IPS-NIHi11 (cell line): Measurements from ENCODE around the gene CTIF.

ENCODE experiments used
- DNase-seq: peaks from one replicate; pipeline ENCODE4 v3.0.0; 2012; ENCODE audit warnings: mixed read lengths, low spot score

The CTIF gene

DNA sequence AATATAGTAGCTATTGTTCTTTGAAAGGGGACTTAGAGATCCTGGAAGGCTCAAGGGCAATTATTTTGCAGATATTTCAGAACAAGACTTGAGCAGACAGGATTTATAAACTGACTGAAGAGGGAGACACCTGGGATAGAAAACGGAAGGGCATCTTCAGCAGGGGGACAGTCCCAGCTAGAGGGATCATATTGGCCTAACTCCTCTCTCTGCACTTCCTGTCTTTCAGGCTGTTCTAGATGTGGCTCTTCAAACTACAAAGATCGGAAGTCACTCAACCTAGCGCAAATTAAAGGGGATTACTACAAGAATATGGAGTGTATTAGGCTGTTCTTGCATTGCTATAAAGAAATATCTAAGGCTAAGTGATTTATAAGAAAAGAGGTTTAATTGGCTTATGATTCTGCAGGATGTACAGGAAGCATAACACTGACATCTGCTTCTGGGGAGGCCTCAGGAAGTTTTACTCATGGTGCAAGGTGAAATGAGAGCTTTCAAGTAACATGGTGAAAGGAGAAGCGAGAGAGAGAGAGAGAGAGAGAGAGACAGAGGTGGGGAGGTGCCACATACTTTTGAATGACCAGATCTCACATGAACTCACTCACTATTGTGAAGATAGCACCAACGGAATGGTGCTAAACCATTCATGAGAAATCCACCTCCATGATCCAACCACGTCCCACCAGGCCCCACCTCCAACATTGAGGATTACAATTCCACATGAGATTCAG lies 5.3 kb upstream of the CTIF start:
- DNase-seq: no peak

DNA sequence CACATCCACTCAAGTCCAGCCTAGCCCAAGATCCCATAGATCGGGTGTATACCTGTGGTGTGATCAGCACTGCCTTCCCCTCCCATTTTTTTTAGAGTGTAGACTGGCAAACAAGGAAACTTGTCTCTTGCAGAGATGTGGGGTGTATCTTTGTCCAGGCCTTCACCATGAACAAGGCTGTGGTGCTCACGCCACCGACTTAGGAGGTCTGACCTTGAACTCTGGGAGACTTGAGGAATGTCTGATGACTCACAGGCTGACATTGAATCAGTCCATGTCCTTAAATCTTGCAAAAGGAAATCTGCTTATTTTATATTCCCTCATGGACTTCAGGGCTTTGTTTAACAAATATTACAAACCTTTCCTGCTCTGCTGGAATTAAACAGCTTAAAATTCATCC lies 4.5 kb upstream of the CTIF start:
- DNase-seq: no peak

DNA sequence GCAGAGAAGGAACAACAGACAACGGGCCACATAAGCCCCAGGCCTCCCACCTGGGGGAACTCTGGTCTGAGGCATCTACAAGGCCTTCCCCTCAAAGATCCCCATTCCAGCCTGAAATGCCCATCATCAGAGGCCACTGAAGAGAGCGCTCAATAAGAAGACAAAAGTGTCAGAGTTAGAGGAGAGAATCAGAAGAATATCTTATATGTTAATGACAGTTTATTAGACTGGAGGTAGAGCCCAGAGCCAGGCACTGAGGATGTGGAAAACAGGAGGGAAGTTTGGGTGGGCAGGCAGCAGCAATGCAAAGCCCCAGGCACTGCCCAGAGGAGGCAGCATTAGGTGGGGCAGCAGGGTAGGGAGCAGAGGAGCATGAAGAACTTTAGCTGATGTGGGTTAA lies 2.9 kb upstream of the CTIF start:
- no peak for DNase-seq

DNA sequence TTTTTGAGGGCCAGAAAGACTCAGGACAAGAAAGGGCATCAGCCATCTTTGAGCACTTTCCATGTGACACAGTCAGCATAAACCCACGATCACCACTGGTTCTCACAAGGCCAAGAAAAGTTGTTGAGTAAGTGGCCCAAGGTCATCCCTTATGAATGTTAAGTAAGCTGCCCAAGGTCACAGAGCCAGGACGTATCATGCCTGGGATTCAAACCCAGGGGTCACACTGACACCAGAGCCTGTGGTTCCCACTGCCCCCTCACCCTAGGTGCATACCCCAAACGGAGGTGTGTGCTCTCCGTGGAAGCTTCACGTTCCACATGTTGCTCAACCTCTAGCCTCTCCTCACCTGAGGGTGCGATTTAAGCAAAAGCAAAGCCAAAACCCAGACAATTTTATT lies 2.3 kb upstream of the CTIF start:
- no peak for DNase-seq

DNA sequence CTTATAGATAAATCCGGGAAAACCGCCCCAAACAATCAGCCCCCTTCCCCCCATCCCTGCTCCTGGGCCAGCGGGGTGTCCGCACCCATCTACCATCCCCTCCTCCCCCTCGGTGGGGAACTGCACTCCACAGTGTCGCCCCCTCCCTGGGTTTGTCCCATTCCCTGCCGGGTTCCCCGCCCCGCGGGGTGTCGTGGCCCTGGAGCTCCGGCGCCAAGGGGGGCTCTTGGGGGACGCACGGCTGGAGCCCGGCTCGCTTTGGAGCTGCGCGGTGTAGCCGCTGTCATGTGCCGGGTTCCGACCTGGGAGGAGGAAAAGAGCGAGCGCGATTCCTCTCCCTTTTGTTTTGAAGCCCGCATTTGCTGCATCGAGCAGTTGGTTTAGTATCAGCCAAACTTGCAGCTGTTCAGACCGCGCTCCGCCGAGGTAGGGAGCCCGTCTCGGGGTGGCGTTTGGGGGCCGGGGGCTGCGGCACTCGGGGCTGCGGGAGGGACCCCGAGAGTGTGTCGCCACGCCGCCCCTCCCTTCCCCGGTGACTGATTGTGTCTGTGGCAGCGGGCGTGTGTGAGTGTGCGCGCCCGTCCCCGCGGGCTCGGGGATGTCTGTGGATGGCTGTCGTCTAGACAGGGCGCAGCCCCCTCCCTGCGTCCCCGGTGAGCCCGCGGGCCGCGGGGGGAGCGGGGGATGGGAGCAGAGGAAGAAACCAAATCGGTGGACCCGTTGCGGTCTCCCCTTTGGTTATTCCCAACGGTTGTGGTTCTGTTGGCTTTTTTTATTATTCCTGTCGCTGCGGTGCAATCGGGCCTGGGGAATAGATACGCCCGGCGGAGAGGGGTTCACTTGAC lies 797 bp downstream of the CTIF start:
- no peak for DNase-seq

DNA sequence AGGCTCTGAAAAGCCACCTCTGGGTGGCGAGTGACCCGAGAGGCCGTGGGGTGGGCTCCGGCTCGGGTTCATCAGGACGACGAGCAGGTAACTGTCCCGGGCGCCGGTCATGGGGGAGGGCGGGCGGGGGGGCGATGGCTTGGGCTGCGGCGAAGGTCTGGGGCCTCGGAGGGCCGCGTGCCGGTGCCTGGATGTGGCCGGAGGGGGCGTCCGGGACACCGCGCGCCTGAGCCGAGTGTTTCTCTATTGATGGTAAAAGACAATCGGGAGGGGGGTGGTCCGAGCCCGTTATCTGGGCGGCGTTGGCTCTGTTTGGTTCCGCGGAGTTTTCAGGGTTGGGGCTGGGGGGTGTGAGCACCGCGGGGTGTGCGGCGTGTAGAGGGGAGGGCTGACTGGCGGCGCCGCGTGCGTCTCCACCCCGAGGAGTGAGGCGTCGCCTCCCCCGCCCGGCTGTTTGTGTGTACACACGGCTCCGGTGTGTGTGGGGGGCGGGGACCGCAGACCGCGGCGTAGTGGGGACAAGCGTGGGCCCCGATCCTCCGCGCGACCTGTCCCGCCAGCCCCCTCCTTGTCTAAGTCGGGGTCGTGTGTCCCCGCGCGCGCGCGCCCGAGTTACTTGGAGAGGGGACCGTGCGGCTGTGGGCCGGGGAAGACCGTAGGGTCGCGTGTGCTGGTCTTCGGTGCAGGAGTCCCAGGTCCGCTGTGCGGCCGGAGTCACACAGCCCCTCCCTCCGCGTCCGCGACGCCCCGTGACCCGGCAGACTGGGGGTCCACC lies 1.6 kb downstream of the CTIF start:
- DNase-seq: peak; percentile 58

DNA sequence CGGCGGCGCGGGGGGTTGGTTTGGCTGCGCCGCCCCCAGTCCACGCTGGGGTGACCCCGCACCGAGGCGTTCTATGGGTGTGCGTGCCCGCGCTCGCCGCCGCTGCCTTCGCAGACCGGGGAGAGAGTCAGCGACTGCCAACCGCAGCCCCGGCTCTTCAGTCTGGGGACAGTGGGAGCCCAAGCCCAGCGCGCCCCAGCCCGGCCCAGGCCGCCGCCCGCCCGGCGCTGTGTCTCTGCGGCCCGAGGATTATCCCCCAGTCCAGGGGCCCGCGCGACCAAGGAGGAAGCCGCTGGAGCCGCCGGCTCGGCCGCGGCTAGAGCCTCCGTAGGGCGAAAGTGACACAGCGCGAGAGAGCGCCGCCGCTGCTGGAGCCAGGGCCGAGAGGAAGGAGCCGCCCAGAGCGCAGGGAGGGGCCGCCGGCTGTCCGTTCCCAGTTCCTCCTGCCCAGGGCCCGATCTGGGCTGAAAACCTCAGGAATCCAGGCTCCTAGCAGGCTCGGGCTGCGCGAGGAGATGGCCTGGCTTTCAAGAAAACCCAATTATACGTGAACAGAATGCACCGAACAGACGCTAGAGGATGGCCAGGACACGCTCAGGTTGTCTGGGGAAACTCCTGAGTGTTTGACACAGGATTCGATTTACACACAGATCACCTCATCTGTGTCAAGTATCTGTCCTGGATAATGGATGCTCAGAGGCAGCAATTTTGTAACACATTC lies 2.4 kb downstream of the CTIF start:
- DNase-seq: peak; percentile 64

DNA sequence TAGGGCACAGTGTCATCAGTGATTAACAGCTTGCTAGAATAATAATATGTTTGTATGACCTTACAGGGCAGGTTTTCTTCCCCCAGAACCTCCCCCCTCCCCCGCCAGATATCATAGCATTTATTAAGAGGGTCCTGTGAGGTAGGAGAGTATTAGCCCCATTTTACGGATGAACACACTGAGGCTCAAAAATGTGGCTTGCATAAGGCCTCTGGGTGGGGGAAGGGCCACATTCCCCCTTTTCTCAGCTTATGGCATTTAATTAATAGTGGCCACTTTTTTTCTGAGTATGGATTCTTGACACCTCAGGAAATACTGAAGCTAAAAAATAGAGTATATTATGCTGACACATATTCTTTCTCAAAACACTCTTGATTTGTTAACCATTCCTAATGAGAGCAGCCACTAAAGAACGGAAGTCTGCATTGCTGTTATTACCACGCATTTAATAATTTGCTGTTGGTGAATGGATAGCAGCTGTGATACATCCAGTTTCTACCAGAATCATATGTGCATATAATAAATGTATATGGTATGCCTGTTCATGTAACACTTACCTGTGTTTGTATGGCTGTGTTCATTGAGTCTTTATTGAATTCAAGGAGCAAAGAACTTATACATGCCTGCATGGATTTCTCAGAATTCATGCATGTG lies 3.0 kb downstream of the CTIF start:
- DNase-seq: no peak

DNA sequence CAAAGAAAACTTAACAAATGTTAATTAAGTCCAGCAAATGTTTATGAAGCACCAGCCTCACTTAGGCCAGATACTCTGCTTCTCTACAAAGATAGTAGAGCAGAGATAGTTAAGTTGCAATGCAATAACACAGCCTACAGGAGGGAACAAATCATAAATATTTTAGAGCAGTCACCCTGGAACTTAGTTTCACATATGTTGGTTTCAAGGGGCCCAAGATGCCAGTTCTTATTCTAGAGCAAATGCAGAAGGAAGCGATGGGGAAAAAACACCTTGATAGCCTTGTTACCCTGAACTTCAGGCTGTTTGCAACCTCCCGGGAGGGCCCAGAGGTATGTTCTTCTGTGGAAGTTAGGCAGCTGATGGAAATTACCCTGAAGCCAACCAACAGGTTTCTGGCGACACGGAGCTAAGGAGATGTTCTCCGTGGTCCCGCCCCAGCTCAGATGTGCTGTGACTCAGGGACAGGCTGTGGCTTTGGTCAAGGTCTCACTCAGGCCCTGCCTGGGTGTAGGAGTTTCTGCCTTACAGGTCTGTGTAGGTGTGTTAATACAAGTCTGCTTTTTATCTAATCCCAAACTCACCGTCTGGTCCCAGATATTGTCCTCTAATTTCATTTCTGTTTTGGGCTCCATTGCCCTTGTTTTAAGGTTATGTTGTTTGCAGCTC lies 3.8 kb downstream of the CTIF start:
- no peak for DNase-seq

DNA sequence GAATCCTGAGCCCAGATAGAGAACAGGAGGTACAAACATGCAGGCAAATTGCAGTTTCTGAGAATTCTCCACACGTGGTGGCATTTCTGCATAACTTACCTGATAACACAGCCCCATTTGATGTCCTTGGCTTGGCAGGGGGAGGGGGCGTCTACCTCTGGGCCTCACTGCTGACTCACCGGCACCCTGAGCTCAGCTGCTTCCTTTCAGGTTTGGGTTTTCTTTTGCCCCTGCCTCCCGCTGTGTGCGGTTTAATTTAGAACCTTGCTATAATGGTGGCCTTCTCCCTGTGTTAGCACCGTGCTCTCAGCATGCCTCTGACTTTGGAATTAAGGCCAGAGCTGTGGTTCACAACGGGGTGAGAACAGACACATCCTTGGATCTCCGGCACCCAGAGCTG lies 4.4 kb downstream of the CTIF start:
- DNase-seq: no peak

DNA sequence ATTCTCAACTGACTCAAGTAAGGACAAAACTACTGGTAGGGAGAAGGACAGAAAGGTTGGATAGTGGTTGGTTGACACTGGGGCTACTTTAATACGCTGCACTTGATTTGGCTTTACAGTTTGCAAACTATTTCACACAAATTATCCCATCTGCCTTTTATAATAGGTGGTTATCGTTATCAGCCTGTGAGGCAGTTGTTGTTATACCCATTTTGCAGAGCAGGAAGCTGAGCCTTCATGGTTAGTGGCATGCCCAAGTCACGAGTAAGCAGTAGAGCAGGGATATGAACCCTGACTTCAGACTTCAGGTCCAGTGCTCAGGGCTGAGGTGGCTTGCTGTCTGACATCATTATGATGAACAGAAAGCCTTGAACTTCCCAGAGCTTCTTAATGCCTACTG lies 5.3 kb downstream of the CTIF start:
- DNase-seq: no peak

DNA sequence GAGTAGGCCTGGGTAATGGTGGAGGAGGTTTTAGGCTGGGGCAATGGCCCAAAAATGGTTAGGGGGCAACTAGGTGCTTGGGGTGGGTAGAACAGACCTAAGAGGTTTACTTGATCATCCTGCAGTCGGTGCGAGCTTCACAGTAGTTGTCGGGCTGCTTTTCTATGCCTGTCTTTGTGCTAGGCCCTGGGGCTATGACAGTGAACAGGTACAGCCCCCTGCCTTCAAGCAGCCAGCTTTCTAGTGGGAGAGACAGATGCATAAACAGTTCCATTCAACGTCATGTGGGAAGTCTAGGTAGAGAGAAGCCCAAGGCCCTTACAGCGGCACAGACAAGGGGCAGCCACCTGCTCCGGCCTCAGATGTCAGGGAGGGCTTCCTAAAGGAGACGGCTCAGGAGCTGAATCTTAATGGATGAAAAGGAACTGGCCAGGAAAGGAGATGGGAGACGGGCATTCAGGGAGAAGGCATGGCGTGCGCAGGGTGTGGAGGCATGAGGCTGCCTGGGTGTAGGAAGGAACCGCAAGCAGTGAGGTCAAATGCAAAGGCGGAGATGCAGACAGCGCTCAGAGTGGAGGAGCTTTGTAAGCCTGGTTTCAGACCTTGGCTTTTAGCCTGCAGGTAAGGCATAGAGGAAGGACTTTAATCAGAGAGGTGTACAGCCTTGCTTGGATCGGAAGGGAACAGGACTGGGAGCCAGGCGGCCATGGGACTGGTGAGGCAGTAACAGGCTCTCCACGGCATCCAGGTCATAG lies 6.0 kb downstream of the CTIF start:
- no peak for DNase-seq

DNA sequence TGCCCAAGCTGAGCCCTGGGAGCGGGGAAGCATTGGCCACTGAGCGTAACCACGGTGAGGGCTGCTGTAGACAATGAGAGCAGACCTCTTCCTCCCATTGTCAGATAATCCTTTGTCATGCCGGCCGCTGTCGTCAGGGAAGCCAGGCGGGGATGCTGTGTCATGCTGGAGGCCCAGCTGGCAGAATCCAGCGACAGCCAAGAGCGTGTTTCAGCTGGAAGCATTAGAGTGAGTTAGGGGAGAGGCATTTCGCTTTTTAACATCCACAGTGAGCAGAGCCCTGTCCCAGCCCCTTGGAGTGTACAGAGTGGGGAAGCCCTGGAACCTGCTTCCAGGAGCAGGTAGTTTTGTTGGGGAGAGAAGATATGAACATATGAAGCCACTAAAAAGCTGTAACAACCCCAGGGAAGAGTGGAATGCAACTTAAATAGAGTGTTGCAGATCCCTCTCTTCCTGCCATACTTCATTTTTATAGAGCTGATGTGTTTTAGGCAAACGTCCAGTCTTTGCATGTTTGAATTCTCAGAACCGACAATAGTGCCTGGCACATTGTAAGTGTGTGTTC lies 7.0 kb downstream of the CTIF start:
- DNase-seq: peak; percentile 62

DNA sequence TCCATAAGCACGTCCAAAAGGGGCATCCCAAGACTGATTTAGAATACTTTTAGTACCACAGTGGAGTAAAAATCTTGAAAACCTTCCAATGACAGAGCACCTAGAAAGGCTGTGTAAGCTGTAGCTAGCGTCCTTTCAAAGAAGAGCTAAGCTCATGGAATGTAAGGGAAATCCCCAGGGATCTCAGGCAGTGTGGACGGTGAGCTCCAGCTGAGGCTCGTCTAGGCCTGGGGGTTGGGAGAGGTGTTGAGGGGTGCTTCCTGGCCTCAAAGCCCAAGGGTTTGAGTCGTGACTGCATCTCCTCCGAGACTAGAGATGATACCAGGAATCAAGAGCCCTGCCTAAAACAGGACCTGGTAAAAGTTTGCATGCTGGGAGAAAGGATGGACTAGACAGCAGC lies 7.6 kb downstream of the CTIF start:
- DNase-seq: no peak

DNA sequence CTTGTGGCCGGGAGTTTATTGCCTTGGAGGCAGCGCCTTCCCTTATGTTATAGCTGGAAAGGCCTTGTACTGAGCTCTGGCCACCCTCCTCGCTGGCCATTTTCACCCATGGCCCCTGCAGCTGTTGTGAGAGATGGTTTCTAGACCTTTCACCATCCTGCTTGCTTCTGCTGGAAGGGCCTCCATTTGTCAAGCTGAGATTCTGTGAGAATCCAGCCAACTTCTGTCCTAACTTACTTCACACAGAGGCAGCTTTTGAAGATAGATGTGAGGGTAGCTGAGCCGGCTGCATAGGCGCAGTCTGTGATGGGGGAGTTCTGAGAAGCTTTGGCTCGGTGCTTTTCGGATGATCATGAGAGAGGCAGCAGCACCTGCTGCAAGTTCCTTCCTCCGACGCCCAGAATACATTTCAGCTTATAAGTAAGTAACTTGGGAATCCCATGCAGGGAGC lies 8.7 kb downstream of the CTIF start:
- no peak for DNase-seq

DNA sequence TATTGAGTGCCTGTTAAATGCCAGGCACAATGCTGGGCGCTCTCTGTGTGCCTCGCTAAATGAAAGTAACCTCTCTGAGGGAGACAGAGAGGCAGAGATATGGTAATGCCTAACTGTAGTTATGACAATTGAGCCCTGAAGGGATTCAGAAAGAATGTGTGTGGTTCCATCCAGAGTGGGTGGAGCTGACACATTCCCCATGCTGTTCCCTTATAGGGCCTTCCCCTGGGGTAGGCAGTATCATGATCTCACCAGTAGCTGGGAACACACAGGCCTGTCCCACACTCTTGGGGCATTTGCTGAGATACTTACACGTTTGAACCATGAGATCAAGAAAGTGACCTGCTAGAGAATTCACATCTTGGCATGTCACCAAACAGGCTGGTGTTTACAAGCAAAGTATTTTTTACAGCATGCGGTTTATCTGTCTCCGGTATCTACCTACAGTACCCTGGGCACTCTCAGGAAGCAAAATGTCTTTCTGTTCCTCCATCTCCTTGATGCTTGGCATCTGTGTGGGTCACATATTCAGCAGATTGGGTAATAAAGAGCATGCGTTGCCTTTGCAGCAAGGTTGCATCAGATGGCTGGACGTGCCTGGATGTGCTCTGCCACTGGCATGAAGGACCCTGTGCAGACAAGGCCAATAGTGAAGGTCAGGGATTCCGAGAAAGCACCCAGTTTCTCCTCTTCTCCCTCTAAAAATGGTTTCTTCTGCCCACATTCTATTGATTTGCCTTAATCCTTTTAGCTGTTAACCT lies 9.4 kb downstream of the CTIF start:
- peak; percentile 68 for DNase-seq

DNA sequence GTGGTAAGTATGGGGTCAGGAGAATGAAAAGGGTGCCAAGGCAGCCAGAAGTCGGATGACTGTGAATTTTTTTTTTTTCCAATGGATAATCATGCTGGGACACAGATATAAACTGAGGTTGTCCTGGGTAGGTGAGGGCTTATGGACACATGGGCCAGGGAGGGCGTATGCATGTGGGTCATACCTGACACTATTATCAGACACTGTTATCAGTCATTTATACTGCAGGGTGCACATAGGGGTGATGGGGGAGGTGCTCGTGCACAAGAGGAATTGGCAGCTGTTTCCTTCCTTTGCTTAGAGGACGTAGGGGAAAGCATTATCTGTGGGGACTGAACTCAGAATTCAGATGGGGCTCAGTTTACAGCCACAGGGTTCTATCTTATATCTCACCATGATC lies 10.1 kb downstream of the CTIF start:
- no peak for DNase-seq

DNA sequence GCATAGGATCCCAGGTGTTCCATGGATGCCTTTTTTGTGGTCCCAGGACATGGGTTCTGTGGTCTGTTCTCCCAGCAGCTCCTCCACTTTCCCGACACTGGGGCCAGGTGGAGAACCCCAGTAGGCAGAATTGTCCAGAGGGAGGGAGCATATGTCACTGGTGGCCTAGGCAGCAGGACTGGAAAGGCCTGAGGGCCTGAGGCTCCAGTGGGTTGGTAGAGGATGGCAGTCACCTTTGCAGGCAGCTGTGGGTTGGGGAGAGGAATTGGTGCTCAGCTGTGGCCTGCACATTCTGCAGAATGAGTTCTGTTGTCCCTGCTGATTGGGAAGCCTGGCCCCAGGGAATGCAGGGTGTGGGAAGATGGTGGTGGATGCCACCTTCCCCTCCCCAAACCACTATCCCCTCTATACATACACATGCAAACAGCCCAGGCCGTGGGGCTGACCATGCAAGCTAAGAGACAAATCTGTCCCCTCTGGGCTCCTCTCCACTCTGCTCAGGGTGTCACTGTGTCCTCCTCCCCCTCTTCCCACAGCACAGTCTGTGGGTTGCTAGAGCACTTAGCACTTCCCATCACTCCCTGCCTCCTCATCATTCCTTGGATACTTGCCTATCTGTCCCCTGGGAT lies 11.4 kb downstream of the CTIF start:
- no peak for DNase-seq

DNA sequence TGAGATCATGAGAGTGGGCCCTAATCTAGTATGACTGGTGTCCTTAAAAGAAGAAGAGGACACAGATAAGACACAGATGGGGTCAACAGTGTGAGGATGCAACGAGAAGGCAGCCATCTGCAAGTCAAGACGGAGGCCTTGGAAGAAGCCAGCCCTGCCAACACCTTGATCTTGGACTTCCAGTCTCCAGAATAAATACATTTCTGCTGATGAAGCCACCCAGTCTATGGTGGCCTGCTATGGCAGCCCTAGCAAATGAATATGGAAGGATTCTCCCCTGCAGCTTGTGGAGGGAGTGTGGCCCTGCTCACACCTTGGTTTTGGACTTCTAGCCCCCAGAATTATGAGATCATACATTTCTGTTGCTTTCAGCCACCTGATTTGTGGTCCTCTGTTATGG lies 12.3 kb downstream of the CTIF start:
- DNase-seq: no peak
